Endothelial cell of umbilical vein (primary cell): Measurements from ENCODE around the gene GABARAPL1. TPM values are rescaled to one million over a fixed set of nuclear protein-coding genes. Genes with fewer than 3 reads are reported as not detected.

Experiments
- BruUV-seq: library from RNA; stranded (reverse); fragments of 400-500 nt; replicated peaks from 2 replicates; lab custom pipeline; 2021; lab: Mats Ljungman, UMichigan
- CTCF ChIA-PET: fragments of 300-600, 350-600 bp; sonication (Branson Sonifier 250); formaldehyde crosslinking; loops from one replicate; lab custom pipeline; 2021; ENCODE audit warnings: antibody characterized with exemption, inconsistent platforms; lab: Charles Lee
- POLR2A ChIA-PET: fragments of 300-600, 350-600 bp; sonication (Branson Sonifier 250); formaldehyde crosslinking; loops from one replicate; lab custom pipeline; 2021; ENCODE audit warnings: antibody characterized with exemption, inconsistent platforms; lab: Charles Lee
- DNase-seq: peaks from one replicate; pipeline ENCODE4 v3.0.0-alpha.2; 2011; ENCODE audit warnings: low read depth, low spot score
- FAIRE-seq: peaks from 2 replicates; lab custom pipeline; 2011; peaks lifted over from hg19 to GRCh38; lab: Jason Lieb, UNC
- H2AFZ ChIP-seq: 2 replicates; pipeline ENCODE4 v1.6.0; 2012; ENCODE audit warnings: low read depth, low read length, control low read depth, inconsistent platforms
- H3K27ac ChIP-seq: 2 replicates; pipeline ENCODE4 v1.5.1; 2011; ENCODE audit warnings: low read depth, mild to moderate bottlenecking, control low read depth, low read length, moderate library complexity; ENCODE audit not compliant: insufficient read depth
- H3K27me3 ChIP-seq, 2 experiments: 2 replicates each; pipeline versions ENCODE4 v1.6.0 to v1.6.1; 2011; ENCODE audit warnings: low read length in 2 of 2, mixed read lengths in 1 of 2; ENCODE audit not compliant: control insufficient read depth in 2 of 2, insufficient read depth in 2 of 2
- H3K36me3 ChIP-seq, 2 experiments: 2 replicates in 1 of 2; 3 replicates in 1 of 2; pipeline ENCODE4 v1.5.1; 2011; ENCODE audit warnings: low read length in 2 of 2, mild to moderate bottlenecking in 1 of 2, moderate library complexity in 1 of 2; ENCODE audit not compliant: control insufficient read depth in 2 of 2, insufficient read depth in 2 of 2; ENCODE audit errors: extremely low read depth in 1 of 2
- H3K4me1 ChIP-seq: 3 replicates; pipeline ENCODE4 v1.5.1; 2011; ENCODE audit warnings: mild to moderate bottlenecking, low read length; ENCODE audit not compliant: control insufficient read depth, insufficient read depth; ENCODE audit errors: extremely low read depth
- H3K4me2 ChIP-seq: 2 replicates; pipeline ENCODE4 v1.6.1; 2011; ENCODE audit warnings: low read length, control low read depth, mixed read lengths; ENCODE audit not compliant: insufficient read depth
- H3K4me3 ChIP-seq, 3 experiments: fragments of 200-600 bp in 1 of 3; sonication (generic), shearing (Covaris generic) in 1 of 3; replicated peaks in 1 of 3; 2 replicates each; pipeline ENCODE4 v1.5.1; 2011 to 2016; ENCODE audit warnings: control low read depth in 3 of 3, low read length in 3 of 3, mild to moderate bottlenecking in 2 of 3, inconsistent platforms in 1 of 3, low read depth in 1 of 3, moderate library complexity in 1 of 3; ENCODE audit not compliant: insufficient read depth in 1 of 3
- H3K79me2 ChIP-seq: 2 replicates; pipeline ENCODE4 v1.6.0; 2012; ENCODE audit warnings: low read length, inconsistent platforms; ENCODE audit not compliant: control insufficient read depth, insufficient read depth
- H3K9ac ChIP-seq: replicated peaks from 2 replicates; pipeline ENCODE3; 2011; ENCODE audit warnings: low read length, control low read depth; ENCODE audit not compliant: insufficient read depth; ENCODE audit errors: extremely low read depth
- H3K9me1 ChIP-seq: replicated peaks from 3 replicates; pipeline ENCODE4 v1.6.0; 2011; ENCODE audit warnings: mild to moderate bottlenecking, low read length; ENCODE audit not compliant: control insufficient read depth, insufficient read depth; ENCODE audit errors: extremely low read depth
- H3K9me3 ChIP-seq: replicated peaks from 2 replicates; pipeline ENCODE4 v1.5.1; 2012; ENCODE audit warnings: low read length, inconsistent platforms; ENCODE audit not compliant: control insufficient read depth, insufficient read depth
- H4K20me1 ChIP-seq: replicated peaks from 2 replicates; pipeline ENCODE3; 2011; ENCODE audit warnings: mild to moderate bottlenecking, low read length; ENCODE audit not compliant: control insufficient read depth, insufficient read depth; ENCODE audit errors: extremely low read depth
- EZH2 ChIP-seq: IDR thresholded peaks from 2 replicates; pipeline ENCODE4 v1.6.1; 2012; ENCODE audit warnings: borderline replicate concordance, low read depth, mild to moderate bottlenecking, moderate library complexity, low read length, inconsistent platforms; ENCODE audit not compliant: severe bottlenecking
- FOS ChIP-seq: IDR thresholded peaks from 2 replicates; pipeline ENCODE4 v1.6.1; 2011; ENCODE audit warnings: mild to moderate bottlenecking, low read length, moderate library complexity, borderline replicate concordance; ENCODE audit not compliant: insufficient read depth
- GATA2 ChIP-seq: IDR thresholded peaks from 2 replicates; pipeline ENCODE4 v1.7.0; 2011; ENCODE audit warnings: low read depth, mild to moderate bottlenecking, moderate library complexity, mixed read lengths, low read length; ENCODE audit not compliant: insufficient read length, insufficient read depth
- JUN ChIP-seq: IDR thresholded peaks from 2 replicates; pipeline ENCODE4 v1.6.1; 2011; ENCODE audit warnings: borderline replicate concordance, low read depth; ENCODE audit not compliant: insufficient read length, insufficient read depth
- MYC ChIP-seq: IDR thresholded peaks from one replicate; pipeline ENCODE4 v1.6.1; 2011; ENCODE audit warnings: mild to moderate bottlenecking, low read depth, low read length
- POLR2A ChIP-seq: IDR thresholded peaks from 2 replicates; pipeline ENCODE4 v1.6.1; 2012; ENCODE audit warnings: low read depth, mild to moderate bottlenecking, control low read depth, low read length
- POLR2AphosphoS5 ChIP-seq: IDR thresholded peaks from 2 replicates; pipeline ENCODE4 v1.6.1; 2012; ENCODE audit warnings: low read depth, mild to moderate bottlenecking, control low read depth, low read length, moderate library complexity; ENCODE audit not compliant: insufficient read depth
- dilution Hi-C: fragments of 300-500 bp; cut with MboI; formaldehyde crosslinking; loops from one replicate; pipeline ENCODE4 v1.15.0; 2019; ENCODE audit warnings: low sequenced_read_pairs; ENCODE audit not compliant: extremely low pct_ligation_motif_present
- intact Hi-C: fragments of 100-400 bp; cut with micrococcal nuclease; formaldehyde crosslinking; loops from one replicate; pipeline ENCODE4 v1.10.0; 2022
- polyA plus RNA-seq, 4 experiments: library from polyadenylated mRNA; depleted of rRNA in 3 of 4; stranded (reverse) in 3 of 4; unstranded in 1 of 4; fragments of >200 nt; gene quantifications; 2 replicates each; pipeline versions ENCODE4 v1.2.1 to v1.2.3, GENCODE V29; 2011 to 2012; ENCODE audit warnings: missing spikeins in 1 of 4
- total RNA-seq: library from RNA; stranded (reverse); gene quantifications from 2 replicates; pipeline ENCODE4 v1.2.3, GENCODE V29; 2021
- TF ChIP-seq, protein P1 (sequence below), 2 donors: IDR thresholded peaks; 1 replicate in 1 of 2; 2 replicates in 1 of 2; pipeline ENCODE4 v1.5.1; 2011; ENCODE audit warnings: low read length in 2 of 2, mild to moderate bottlenecking in 2 of 2, moderate library complexity in 2 of 2, control low read depth in 1 of 2, inconsistent platforms in 1 of 2, low read depth in 1 of 2; ENCODE audit not compliant: insufficient read depth in 1 of 2; ENCODE audit errors: extremely low read depth in 1 of 2

The GABARAPL1 gene
- total and polyA plus RNA-seq, 2 donors (not counting 3 experiments of a cell fraction or from before 2014, with no cell fraction given): 59.4 to 65.6 TPM

- H3K9ac ChIP-seq: no peak overlapping the region
- no peaks in the 10 kb centered on the region for H4K20me1 ChIP-seq
- no peak overlapping the region for H3K4me3 ChIP-seq
- TF ChIP-seq EZH2 (no peak), JUN (no peak), GATA2 (no peak), MYC (no peak), POLR2A (no peak), FOS (no peak), POLR2AphosphoS5 (no peak)
- TF ChIP-seq, protein P1, sequence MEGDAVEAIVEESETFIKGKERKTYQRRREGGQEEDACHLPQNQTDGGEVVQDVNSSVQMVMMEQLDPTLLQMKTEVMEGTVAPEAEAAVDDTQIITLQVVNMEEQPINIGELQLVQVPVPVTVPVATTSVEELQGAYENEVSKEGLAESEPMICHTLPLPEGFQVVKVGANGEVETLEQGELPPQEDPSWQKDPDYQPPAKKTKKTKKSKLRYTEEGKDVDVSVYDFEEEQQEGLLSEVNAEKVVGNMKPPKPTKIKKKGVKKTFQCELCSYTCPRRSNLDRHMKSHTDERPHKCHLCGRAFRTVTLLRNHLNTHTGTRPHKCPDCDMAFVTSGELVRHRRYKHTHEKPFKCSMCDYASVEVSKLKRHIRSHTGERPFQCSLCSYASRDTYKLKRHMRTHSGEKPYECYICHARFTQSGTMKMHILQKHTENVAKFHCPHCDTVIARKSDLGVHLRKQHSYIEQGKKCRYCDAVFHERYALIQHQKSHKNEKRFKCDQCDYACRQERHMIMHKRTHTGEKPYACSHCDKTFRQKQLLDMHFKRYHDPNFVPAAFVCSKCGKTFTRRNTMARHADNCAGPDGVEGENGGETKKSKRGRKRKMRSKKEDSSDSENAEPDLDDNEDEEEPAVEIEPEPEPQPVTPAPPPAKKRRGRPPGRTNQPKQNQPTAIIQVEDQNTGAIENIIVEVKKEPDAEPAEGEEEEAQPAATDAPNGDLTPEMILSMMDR (IDR thresholded peaks at IDR 0.05; ENCODE audit: extremely low read depth in 1 of 2, insufficient read depth in 1 of 2, low read depth in 1 of 2, low read length in 2 of 2): no peak
- no peaks in the 10 kb centered on the region for H3K79me2 ChIP-seq
- H3K27ac ChIP-seq: no peak overlapping the region
- dilution Hi-C loops (no loop called here), intact Hi-C loops (no loop called here)
- no peak overlapping the region for H2AFZ ChIP-seq
- no peaks in the 10 kb centered on the region for H3K4me1 ChIP-seq
- no peaks in the 10 kb centered on the region for H3K9me3 ChIP-seq
- POLR2A ChIA-PET: no interaction called here
- no peak overlapping the region for H3K4me2 ChIP-seq
- BruUV-seq: no TSS peak
- H3K36me3 ChIP-seq: no peaks in the 10 kb centered on the region
- H3K27me3 ChIP-seq: peaks cover 14 to 24% of the 10 kb centered on the region in 2 experiments
- DNase-seq (no peak), FAIRE-seq (no peak)
- CTCF ChIA-PET: interaction anchor here (1.0 to 2.1 kb wide), 2 partner anchors 13 to 31 kb away, joined by 5 to 6 read pairs; partner anchors contain the start of gene OLR1
- H3K9me1 ChIP-seq: no peaks in the 10 kb centered on the region
Observed at GRCh38 chr12:10184261-10184843, 28.3 kb upstream of the GABARAPL1 start.
